ENCODE measurements around the gene CLDN14. TPM values are rescaled to one million over a fixed set of nuclear protein-coding genes. Genes with fewer than 3 reads are reported as not detected.

CLDN14 gene
- total RNA-seq, 4 donors from 2014 or later = not detected

DNA sequence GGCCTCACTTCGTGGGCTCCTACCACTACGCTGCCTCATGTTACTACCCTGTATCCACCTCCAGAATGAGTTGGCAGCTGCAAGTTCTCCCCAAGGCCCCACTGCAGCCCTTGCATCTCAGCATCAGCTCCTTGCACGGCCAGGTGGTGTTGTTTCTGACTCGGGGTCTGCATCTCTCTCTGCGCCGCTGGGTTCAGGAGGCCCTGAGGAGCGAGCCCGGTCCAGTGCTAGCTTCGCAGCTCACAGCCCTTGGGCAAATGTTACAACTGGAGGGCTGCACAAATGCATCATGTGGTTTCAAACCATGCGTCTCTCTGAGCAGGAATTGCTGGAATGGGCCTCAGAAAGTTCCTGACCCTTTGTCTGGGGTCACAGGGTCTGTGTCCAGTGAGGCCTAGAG is 3.2 kb upstream of the CLDN14 start:
- Histone ChIP-seq H3K9me3 (no peaks in the 10 kb centered on the region), H3K27me3 (no peaks in the 10 kb centered on the region), H3K4me1 (peaks cover 0 to under 1% of the 10 kb centered on the region in 2 donors), H3K27ac (no peak overlapping the region), H3K36me3 (no peaks in the 10 kb centered on the region), H3K4me3 (replicated peaks in 1 of 3) (no peak overlapping the region)
- TF ChIP-seq, protein P1, sequence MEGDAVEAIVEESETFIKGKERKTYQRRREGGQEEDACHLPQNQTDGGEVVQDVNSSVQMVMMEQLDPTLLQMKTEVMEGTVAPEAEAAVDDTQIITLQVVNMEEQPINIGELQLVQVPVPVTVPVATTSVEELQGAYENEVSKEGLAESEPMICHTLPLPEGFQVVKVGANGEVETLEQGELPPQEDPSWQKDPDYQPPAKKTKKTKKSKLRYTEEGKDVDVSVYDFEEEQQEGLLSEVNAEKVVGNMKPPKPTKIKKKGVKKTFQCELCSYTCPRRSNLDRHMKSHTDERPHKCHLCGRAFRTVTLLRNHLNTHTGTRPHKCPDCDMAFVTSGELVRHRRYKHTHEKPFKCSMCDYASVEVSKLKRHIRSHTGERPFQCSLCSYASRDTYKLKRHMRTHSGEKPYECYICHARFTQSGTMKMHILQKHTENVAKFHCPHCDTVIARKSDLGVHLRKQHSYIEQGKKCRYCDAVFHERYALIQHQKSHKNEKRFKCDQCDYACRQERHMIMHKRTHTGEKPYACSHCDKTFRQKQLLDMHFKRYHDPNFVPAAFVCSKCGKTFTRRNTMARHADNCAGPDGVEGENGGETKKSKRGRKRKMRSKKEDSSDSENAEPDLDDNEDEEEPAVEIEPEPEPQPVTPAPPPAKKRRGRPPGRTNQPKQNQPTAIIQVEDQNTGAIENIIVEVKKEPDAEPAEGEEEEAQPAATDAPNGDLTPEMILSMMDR (IDR thresholded peaks at IDR 0.05) = no peak
- no peak for TF ChIP-seq POLR2A (IDR thresholded peaks at IDR 0.05)
- no peak for DNase-seq
- intact Hi-C loops (cut with DNase I) = no loop called here
- 94 to 95% methylated on average over 7 to 10 of the region's 10 CpGs for WGBS, 2 donors

DNA sequence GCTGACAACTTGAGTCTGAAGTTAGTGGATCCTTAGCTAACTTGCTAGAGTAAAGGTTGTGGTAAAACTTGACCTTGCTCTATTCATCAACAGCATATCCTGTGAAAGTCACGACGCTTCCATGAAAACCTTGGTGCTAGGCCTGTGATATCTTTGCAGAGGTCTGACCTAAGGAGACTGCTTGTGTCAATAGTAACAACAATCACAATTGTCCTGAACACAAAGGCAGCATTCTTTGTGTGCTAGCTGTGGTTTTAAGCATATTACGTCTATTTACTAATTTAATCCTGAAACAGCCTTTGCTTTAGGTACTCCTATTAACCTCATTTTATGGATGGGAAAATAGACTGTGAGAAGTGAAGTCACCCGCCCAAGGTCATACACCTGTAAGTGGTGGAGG is 2.8 kb upstream of the CLDN14 start:
- no peaks in the 10 kb centered on the region for H3K36me3 ChIP-seq
- WGBS, 2 donors = 95 to 96% methylated on average over 4 of the region's 4 CpGs
- H3K27me3 ChIP-seq = no peaks in the 10 kb centered on the region
- intact Hi-C loops (cut with DNase I) = no loop called here
- no peak overlapping the region for H3K4me3 ChIP-seq (replicated peaks in 1 of 3)
- DNase-seq = no peak
- H3K4me1 ChIP-seq = peaks cover 0 to 3% of the 10 kb centered on the region in 2 donors
- H3K27ac ChIP-seq = no peak overlapping the region
- no peaks in the 10 kb centered on the region for H3K9me3 ChIP-seq
- no peak for TF ChIP-seq POLR2A (IDR thresholded peaks at IDR 0.05)
- TF ChIP-seq, protein P1 (IDR thresholded peaks at IDR 0.05) = no peak

DNA sequence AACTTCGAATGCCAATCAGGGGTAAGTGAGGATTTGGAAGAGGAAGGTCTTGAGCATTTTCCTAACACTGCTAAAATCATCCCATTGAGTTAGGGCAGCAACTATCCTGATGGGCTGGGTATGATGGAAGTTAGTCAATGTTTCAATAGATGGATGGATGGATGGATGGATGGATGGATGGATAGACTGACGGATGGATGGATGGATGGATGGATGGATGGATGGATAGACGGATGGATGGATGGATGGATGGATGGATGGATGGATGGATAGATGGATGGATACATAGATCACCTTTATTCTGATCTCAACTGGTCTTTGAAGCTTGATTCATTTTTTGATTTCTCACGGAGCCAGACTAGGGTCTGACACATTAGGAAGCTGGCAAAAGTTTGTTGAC is 2.3 kb upstream of the CLDN14 start:
- H3K4me1 ChIP-seq = peaks cover 0 to 3% of the 10 kb centered on the region in 2 donors
- TF ChIP-seq, protein P1 (IDR thresholded peaks at IDR 0.05) = no peak
- no peak for TF ChIP-seq POLR2A (IDR thresholded peaks at IDR 0.05)
- DNase-seq = no peak
- no peaks in the 10 kb centered on the region for H3K27me3 ChIP-seq
- H3K4me3 ChIP-seq (replicated peaks in 1 of 3) = no peak overlapping the region
- 69 to 70% methylated on average over 4 of the region's 4 CpGs for WGBS, 2 donors
- intact Hi-C loops (cut with DNase I) = no loop called here
- no peaks in the 10 kb centered on the region for H3K36me3 ChIP-seq
- H3K27ac ChIP-seq = no peak overlapping the region
- H3K9me3 ChIP-seq = no peaks in the 10 kb centered on the region

DNA sequence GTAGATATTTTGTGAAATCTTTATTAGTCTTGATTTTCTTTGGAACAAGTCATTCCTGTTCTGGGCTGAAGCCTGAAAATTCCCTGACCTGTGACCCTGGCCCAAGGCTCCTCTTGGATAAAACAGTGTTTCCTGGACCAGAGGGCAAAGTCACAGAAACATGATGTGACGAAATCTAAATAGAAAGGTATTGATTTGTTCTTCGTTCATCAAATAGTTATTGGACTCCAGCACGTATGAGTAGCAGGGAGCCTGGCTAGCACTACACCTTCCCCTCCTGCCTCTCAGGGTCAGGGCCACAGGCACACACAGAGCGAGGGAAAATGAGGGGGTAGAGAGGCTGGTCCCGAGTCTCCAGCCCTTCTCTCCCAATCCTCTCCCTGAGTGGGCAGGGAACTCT is 1.7 kb upstream of the CLDN14 start:
- Histone ChIP-seq H3K27me3 (no peaks in the 10 kb centered on the region), H3K36me3 (no peaks in the 10 kb centered on the region), H3K4me3 (replicated peaks in 1 of 3) (no peak overlapping the region), H3K9me3 (no peaks in the 10 kb centered on the region), H3K27ac (no peak overlapping the region), H3K4me1 (peaks cover 0 to 3% of the 10 kb centered on the region in 2 donors)
- intact Hi-C loops (cut with DNase I) = no loop called here
- 84 to 88% methylated on average over 5 of the region's 5 CpGs for WGBS, 2 donors
- no peak for DNase-seq
- TF ChIP-seq, protein P1 (IDR thresholded peaks at IDR 0.05) = no peak
- TF ChIP-seq POLR2A (IDR thresholded peaks at IDR 0.05) = no peak

DNA sequence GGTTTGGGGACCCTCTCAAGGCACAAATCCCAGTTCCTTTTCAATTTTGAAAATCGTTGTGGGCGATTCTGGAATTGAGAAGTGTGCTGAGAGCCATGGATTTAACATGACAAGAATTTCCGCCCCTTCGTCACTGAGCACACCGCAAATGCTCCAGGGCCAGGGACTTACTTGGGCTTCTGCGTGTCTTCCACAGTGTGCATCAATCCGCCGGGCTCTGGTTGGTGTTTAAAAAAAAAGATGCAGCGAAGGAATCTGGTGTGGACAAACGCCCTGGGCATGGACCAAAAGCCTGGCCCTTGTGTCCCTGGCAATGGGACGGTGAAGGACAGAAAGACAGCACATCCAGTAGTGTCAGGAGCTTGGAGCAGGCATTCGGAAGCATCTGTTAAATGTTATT is 696 bp upstream of the CLDN14 start:
- Histone ChIP-seq H3K9me3 (no peaks in the 10 kb centered on the region), H3K36me3 (no peaks in the 10 kb centered on the region), H3K27me3 (no peaks in the 10 kb centered on the region), H3K4me3 (replicated peaks in 1 of 3) (no peak overlapping the region), H3K4me1 (peaks cover 0 to 3% of the 10 kb centered on the region in 2 donors), H3K27ac (no peak overlapping the region)
- 82 to 87% methylated on average over 12 of the region's 12 CpGs for WGBS, 2 donors
- no peak for TF ChIP-seq POLR2A (IDR thresholded peaks at IDR 0.05)
- TF ChIP-seq, protein P1 (IDR thresholded peaks at IDR 0.05) = no peak
- no peak for DNase-seq
- intact Hi-C loops (cut with DNase I) = no loop called here

Measured in thyroid gland (tissue), 4 donors.